ENCODE results near the gene AKAIN1.

The AKAIN1 gene

DNA sequence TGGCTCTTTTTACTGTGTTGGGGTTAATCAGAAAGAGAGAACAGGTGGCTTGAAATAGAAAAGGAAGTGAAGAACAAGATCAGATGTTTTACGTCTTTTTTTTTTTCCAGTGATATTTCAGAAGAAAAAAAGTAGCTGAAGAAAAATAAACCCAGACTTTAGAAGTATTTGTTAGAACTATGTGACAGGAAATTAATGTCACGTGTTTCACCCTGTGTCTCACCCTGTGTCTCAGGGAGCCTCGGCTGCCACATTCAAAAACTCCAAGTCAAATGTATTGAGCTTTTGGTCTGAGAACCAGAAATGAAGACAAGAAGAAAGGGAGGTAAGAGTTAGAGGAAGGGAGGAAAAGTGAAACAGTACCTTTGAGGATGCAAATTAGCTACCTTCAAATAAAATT is 38.0 kb downstream of the AKAIN1 start:
- no peak for DNase-seq (ENCODE audit: low read depth)

DNA sequence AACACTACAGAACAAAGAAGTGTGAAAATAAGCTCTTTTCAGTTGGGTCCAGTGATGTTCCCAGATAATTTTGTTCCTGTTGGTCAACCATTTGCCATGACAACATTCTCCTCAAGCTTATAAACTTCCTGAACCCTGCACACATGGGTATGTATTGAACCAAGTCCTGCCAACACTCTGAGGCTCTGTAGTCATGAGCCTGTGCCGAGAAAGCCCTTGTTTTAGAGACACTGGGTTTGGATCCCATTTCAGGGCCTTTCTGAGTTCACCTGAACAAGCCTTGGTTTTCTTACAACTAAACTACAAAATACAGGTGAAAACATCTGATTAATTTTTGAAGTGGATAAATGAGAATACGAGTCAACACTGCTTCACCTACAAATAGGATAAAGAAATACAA is 38.5 kb downstream of the AKAIN1 start:
- DNase-seq (ENCODE audit: low read depth) = no peak

DNA sequence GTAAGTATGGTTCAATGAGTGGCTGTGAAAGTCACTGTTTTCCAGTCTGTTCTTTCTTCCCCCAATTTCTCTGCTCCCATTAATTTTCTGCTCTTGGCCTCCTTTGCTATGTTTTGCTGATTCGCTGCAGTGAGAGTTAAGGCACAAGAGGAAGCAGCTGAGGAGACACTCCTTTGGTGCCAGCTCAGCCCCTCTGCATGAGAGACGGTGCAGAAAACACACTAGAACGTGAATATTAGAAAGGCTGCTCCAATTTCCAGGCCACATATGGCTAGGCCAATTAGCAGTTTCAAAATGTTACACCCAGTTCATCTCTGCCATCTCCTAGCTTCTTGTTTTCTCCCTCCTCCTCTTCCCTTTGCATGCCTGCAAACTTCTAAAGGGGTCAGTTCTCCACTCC is 38.9 kb downstream of the AKAIN1 start:
- no peak for DNase-seq (ENCODE audit: low read depth)

DNA sequence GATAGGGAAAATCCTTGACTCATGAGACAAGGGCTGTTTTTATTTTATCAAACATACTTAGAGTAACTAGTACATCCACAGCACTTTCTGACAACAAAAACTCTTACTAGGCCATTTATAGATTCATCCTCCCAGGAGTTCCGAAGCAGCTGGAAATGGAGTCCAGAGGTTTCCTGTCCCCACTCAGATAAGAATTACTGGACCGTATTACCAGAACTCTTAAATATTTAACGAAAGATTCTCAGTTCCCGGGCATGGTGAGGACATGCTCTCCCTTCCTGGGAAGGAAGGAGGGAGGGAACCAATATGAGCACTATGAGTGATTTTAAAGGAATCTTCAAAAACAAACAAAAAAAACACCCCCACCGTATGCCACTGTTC is 41.2 kb downstream of the AKAIN1 start:
- no peak for DNase-seq (ENCODE audit: low read depth)

- DNase-seq (ENCODE audit: low read depth) = no peak
Measured at GRCh38 chr18:5155218-5155906, 41.7 kb downstream of the AKAIN1 start.

- no peak for DNase-seq (ENCODE audit: low read depth)
Measured at GRCh38 chr18:5152343-5153020, 44.6 kb downstream of the AKAIN1 start.

GRCh38 chr18:5150894-5151293 is 46.2 kb downstream of the AKAIN1 start:
- no peak for DNase-seq (ENCODE audit: low read depth)

- DNase-seq (ENCODE audit: low read depth) = no peak
Measured at GRCh38 chr18:5146093-5146492, 51.0 kb downstream of the AKAIN1 start.

GRCh38 chr18:5145168-5145825 is 51.8 kb downstream of the AKAIN1 start:
- DNase-seq (ENCODE audit: low read depth) = no peak

- DNase-seq (ENCODE audit: low read depth) = no peak
Measured at GRCh38 chr18:5144629-5145028, 52.4 kb downstream of the AKAIN1 start.

GRCh38 chr18:5142859-5143258 is 54.2 kb downstream of the AKAIN1 start:
- DNase-seq (ENCODE audit: low read depth) = no peak

- DNase-seq (ENCODE audit: low read depth) = no peak
Measured at GRCh38 chr18:5142131-5142530, 54.9 kb downstream of the AKAIN1 start.

GRCh38 chr18:5137261-5137660 is 59.8 kb downstream of the AKAIN1 start:
- no peak for DNase-seq (ENCODE audit: low read depth)

GRCh38 chr18:5132987-5133386 is 64.1 kb downstream of the AKAIN1 start:
- DNase-seq (ENCODE audit: low read depth) = no peak

- no peak for DNase-seq (ENCODE audit: low read depth)
Measured at GRCh38 chr18:5122272-5122671, 74.8 kb downstream of the AKAIN1 start.

DNA sequence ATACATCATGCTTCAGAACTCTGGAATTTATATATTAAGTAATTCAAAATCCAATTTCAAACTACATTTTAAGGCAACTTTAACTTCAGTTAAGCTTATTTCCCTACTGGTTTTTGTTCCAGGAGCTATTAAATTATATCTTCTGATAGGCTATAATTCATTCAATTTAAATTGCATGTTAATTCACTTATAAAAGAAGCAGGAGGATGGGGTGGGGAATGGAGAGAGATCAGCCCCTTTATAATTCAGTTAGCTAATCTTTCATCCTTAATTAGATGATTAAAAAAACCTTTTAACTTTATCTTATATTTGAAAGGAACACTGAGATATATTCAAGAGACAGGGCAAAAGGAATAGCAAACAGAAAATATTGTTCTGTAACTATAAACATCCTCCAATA is 86.8 kb downstream of the AKAIN1 start:
- DNase-seq (ENCODE audit: low read depth) = no peak

DNA sequence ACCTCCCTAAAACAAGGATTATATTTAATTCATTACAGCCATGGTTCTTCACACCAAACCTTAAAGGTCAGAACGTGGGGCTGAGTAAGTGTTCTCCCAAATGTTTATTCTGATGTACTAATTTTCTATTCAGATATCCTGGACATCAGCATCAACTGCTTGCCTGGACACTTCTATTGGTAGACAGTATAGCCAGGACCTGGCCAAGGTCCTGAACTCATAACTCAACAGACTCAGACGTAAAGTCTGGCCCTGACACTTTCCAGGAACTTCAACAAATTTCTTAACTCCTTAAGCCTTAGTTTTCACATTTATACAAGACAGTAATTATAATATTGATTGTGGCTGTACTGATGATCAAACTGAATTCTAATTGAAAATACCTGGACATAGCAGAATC is 89.1 kb downstream of the AKAIN1 start:
- no peak for DNase-seq (ENCODE audit: low read depth)

- DNase-seq (ENCODE audit: low read depth) = no peak
Measured at GRCh38 chr18:5106730-5107129, 90.3 kb downstream of the AKAIN1 start.

GRCh38 chr18:5104246-5104645 is 92.8 kb downstream of the AKAIN1 start:
- no peak for DNase-seq (ENCODE audit: low read depth)

DNA sequence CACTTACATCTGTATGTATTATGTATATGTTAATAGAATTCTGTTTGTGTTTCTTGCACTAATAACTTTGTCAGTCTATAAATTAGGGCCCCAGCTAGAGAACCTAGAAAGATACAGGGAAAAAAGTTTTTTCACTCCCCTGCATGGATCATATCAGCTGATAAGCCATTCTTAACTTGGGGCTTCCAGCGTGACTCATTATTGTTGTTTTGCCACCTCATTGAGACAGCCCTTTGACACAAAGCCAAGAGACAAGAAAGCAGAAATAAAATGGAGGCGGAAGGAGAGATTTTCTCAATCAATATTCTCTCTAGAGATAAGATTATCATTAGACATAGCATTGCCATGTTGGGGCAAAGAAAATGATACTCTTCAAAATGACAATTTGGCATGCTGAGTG is 93.4 kb downstream of the AKAIN1 start:
- DNase-seq (ENCODE audit: low read depth) = no peak

- no peak for DNase-seq (ENCODE audit: low read depth)
Measured at GRCh38 chr18:5103286-5103685, 93.8 kb downstream of the AKAIN1 start.

DNA sequence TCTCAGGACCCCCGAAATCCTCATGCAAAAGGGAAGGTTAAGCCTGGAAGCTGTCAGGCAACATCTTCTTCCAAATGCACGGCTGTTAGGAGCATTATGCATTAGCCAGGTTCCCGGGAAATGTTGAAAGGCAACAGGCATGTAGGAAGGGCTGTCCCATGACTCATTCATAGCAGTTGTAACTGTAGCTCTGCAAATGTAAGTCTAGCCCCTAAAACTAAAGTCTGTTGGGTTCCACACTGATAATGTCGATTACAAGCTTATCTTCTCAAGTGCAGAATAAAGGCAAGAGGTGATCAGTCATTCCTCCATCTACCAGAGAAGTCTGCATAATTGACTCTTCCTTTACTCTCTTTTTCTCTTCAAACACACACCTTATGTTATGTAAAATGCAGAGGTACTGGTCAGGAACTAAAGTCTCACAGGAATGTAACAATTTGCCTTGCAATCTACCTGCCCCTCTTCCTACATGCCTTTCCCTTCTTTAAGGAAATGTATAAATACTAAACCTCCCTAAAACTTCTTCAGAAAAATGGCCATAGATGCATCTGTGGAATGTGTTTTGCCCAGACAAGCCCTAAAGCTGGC is 99.8 kb downstream of the AKAIN1 start:
- no peak for DNase-seq (ENCODE audit: low read depth)

GRCh38 chr18:5095239-5095638 is 101.8 kb downstream of the AKAIN1 start:
- DNase-seq (ENCODE audit: low read depth) = no peak
